ENCODE results near the gene DAD1. TPM values are rescaled to one million over a fixed set of nuclear protein-coding genes. Genes with fewer than 3 reads are reported as not detected.
"Not testable (repeated sequence)": the region's sequence is repeated elsewhere in the genome, so short reads cannot be mapped to it uniquely, and the experiment has no call there.

DAD1 gene
- total RNA-seq, 1 experiment from 2014 or later, result 166 TPM

DNA sequence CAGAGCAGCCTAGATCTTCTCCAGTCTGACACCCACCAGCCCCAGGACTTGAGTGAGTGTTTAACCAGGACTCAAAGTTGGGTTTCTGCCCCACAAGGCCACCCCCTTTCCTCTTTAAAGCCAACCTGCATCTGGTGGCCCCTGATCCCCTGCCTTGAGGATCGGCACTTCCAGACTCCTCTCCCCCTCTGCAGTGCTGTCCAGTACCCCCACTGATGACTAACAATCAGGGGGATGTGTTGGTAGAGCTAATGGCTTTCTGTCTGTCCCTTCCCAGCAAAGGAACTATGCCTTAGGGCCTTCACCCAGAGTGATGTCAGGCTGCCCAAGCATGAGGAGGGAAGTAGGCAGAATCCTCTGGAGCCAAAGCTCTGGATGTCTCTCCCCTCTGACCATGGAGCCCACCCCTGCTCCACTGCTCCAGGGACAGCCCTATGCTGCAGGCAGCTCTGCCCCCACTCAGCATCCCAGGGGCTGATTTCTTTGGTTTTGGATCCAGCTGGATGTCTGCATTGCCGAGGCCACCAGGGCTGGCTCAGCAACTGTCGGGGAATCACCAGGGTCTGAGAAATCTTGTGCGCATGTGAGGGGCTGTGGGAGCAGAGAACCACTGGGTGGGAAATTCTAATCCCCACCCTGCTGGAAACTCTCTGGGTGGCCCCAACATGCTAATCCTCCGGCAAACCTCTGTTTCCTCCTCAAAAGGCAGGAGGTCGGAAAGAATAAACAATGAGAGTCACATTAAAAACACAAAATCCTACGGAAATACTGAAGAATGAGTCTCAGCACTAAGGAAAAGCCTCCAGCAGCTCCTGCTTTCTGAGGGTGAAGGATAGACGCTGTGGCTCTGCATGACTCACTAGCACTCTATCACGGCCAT is 42.9 kb downstream of the DAD1 start:
- ChIA-PET POLR2A (interaction anchor here (0.5 to 1.4 kb wide), 2 partner anchors 13 to 513 kb away, joined by 3 read pairs; no protein-coding TSS in a partner anchor), CTCF (interaction anchor here (0.5 to 2.8 kb wide), 9 partner anchors 9 to 1013 kb away, joined by 3 to 18 read pairs (median 3); no protein-coding TSS in a partner anchor)
- no peaks in the 10 kb centered on the region for H3K27me3 Mint-ChIP-seq (ENCODE audit: insufficient read depth, unreplicated experiment)
- DNase-seq (ENCODE audit: unreplicated experiment), result peak; percentile 24
- peaks cover 2% of the 10 kb centered on the region for H3K4me1 Mint-ChIP-seq (ENCODE audit: insufficient read depth, unreplicated experiment)
- no TSS peak for BruUV-seq (replicated peaks)
- TF ChIP-seq, protein P1, sequence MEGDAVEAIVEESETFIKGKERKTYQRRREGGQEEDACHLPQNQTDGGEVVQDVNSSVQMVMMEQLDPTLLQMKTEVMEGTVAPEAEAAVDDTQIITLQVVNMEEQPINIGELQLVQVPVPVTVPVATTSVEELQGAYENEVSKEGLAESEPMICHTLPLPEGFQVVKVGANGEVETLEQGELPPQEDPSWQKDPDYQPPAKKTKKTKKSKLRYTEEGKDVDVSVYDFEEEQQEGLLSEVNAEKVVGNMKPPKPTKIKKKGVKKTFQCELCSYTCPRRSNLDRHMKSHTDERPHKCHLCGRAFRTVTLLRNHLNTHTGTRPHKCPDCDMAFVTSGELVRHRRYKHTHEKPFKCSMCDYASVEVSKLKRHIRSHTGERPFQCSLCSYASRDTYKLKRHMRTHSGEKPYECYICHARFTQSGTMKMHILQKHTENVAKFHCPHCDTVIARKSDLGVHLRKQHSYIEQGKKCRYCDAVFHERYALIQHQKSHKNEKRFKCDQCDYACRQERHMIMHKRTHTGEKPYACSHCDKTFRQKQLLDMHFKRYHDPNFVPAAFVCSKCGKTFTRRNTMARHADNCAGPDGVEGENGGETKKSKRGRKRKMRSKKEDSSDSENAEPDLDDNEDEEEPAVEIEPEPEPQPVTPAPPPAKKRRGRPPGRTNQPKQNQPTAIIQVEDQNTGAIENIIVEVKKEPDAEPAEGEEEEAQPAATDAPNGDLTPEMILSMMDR (IDR thresholded peaks at IDR 0.05; ENCODE audit: unreplicated experiment), result no peak
- no peak overlapping the region for H3K27ac Mint-ChIP-seq (ENCODE audit: low read depth, unreplicated experiment)
- H3K9me3 Mint-ChIP-seq (ENCODE audit: unreplicated experiment), result no peaks in the 10 kb centered on the region
- intact Hi-C loops (cut with micrococcal nuclease), result no loop called here
- peaks cover 6% of the 10 kb centered on the region for H3K36me3 Mint-ChIP-seq (ENCODE audit: insufficient read depth, unreplicated experiment)
- no peak overlapping the region for H3K4me3 Mint-ChIP-seq (ENCODE audit: unreplicated experiment)

DNA sequence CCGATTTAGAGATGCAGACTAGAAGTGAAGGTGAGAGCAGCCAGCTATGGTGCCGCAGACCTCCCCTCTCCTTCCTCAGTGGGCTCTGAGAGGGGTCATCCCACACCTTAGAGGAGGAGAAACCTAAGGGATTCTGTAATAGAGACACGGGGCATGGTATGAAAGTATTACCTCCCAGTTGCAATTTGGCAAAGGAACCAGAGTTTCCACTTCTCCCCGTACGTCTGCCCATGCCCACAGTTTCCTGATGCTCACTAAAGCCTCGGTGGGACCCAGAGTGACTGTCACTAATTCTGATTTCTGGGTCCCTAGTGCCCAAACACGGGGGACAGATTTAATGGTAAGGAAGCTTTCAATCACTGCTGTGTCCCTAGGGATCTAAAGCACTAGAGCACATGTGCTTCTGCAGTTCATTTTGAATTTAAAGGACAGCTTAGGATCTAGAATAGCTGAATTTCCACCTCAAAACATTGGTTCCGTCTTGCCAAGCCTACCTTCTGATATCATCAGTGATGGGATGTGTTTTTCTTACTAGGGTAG is 44.1 kb downstream of the DAD1 start:
- Mint-ChIP-seq H3K36me3 (ENCODE audit: insufficient read depth, unreplicated experiment) (peaks cover 6% of the 10 kb centered on the region), H3K4me1 (ENCODE audit: insufficient read depth, unreplicated experiment) (no peaks in the 10 kb centered on the region), H3K9me3 (ENCODE audit: unreplicated experiment) (no peaks in the 10 kb centered on the region), H3K27me3 (ENCODE audit: insufficient read depth, unreplicated experiment) (no peaks in the 10 kb centered on the region), H3K4me3 (ENCODE audit: unreplicated experiment) (no peak overlapping the region), H3K27ac (ENCODE audit: low read depth, unreplicated experiment) (no peak overlapping the region)
- intact Hi-C loops (cut with micrococcal nuclease), result no loop called here
- no TSS peak for BruUV-seq (replicated peaks)
- DNase-seq (ENCODE audit: unreplicated experiment), result no peak
- TF ChIP-seq, protein P1 (IDR thresholded peaks at IDR 0.05; ENCODE audit: unreplicated experiment), result no peak
- POLR2A ChIA-PET, result no interaction called here
- CTCF ChIA-PET, result interaction anchor here (0.6 to 1.6 kb wide), 4 partner anchors 7 to 1014 kb away, joined by 3 to 8 read pairs (median 3); no protein-coding TSS in a partner anchor

DNA sequence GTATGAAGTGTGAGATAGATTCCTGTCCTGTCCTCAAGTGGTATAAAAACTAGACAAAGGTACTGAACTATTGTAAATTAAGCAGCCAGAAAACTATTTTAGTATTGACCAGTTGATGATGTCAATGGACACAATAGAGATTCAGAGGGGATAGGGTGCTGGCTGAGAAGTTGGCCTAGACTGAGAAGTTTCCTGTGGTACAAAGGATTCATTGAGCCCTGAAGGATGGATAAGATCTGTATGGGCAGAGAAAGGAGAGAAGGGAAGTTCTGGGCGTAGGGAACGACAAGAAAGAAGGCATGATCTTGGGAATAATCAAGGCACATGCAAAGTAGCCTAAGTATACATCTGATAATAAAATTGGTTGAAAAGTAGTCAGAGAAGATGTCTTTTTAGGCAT is 44.6 kb downstream of the DAD1 start:
- Mint-ChIP-seq H3K9me3 (ENCODE audit: unreplicated experiment) (no peaks in the 10 kb centered on the region), H3K36me3 (ENCODE audit: insufficient read depth, unreplicated experiment) (peaks cover 6% of the 10 kb centered on the region), H3K4me3 (ENCODE audit: unreplicated experiment) (no peak overlapping the region), H3K27me3 (ENCODE audit: insufficient read depth, unreplicated experiment) (no peaks in the 10 kb centered on the region), H3K27ac (ENCODE audit: low read depth, unreplicated experiment) (no peak overlapping the region), H3K4me1 (ENCODE audit: insufficient read depth, unreplicated experiment) (no peaks in the 10 kb centered on the region)
- no TSS peak for BruUV-seq (replicated peaks)
- CTCF ChIA-PET, result interaction anchor here (1.0 kb wide), 1 partner anchor 12 kb away, joined by 8 read pairs; no protein-coding TSS in a partner anchor
- TF ChIP-seq, protein P1 (IDR thresholded peaks at IDR 0.05; ENCODE audit: unreplicated experiment), result no peak
- no peak for DNase-seq (ENCODE audit: unreplicated experiment)
- intact Hi-C loops (cut with micrococcal nuclease), result no loop called here
- POLR2A ChIA-PET, result no interaction called here

DNA sequence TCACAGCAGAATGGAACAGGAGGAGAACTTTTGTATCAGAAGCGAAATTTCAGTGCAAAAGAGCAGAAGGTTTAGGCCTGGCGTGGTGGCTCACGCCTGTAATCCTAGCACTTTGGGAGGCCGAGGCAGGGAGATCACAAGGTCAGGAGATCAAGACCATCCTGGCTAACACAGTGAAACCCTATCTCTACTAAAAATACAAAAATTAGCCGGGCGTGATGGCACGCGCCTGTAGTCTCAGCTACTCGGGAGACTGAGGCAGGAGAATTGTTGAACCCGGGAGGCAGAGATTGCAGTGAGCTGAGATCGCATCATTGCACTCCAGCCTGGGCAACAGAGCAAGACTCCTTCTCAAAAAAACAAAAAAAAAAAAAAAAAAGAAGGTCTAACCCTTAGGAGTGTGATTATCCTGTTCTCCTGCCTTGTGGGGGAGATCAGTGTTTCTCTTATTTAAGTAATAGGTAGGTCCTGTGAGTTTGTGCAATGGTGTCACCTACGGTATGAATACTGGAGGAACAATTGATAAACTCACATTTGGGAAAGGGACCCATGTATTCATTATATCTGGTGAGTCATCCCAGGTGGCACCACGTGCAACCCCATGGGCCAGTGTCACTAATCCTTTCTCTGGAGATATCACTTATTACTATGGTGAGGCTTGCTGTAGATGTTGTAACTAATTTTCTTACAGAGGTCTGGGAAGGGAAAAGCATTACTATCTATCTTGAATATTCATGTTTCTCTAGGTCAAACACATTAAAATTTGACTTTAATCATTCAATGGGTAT is 45.3 kb downstream of the DAD1 start:
- H3K4me1 Mint-ChIP-seq (ENCODE audit: insufficient read depth, unreplicated experiment); BruUV-seq (replicated peaks); DNase-seq (ENCODE audit: unreplicated experiment); intact Hi-C loops (cut with micrococcal nuclease); H3K9me3 Mint-ChIP-seq (ENCODE audit: unreplicated experiment); H3K36me3 Mint-ChIP-seq (ENCODE audit: insufficient read depth, unreplicated experiment); H3K4me3 Mint-ChIP-seq (ENCODE audit: unreplicated experiment); H3K27ac Mint-ChIP-seq (ENCODE audit: low read depth, unreplicated experiment); H3K27me3 Mint-ChIP-seq (ENCODE audit: insufficient read depth, unreplicated experiment); POLR2A ChIA-PET: not testable (repeated sequence)
- CTCF ChIA-PET, result interaction anchor here (0.7 to 7.9 kb wide), 2 partner anchors 13 to 219 kb away, joined by 3 to 48 read pairs; no protein-coding TSS in a partner anchor

Data from MCF 10A (cell line).